ENCODE results near the gene SND1.

- no peak for TF ChIP-seq CTCF (IDR thresholded peaks at IDR 0.05; ENCODE audit: low read depth, low read length, missing input control)
- no peak for TF ChIP-seq SP1 (IDR thresholded peaks at IDR 0.05)
- TF ChIP-seq ZBTB33 (IDR thresholded peaks at IDR 0.05), result no peak
- TF ChIP-seq TAF1 (conservative IDR thresholded peaks at IDR 0.05), result no peak
- no peak for TF ChIP-seq RAD21 (IDR thresholded peaks at IDR 0.05)
- no peak for TF ChIP-seq FOXA1 (IDR thresholded peaks at IDR 0.05)
- TF ChIP-seq REST (IDR thresholded peaks at IDR 0.05), result no peak
- TF ChIP-seq GABPA (IDR thresholded peaks at IDR 0.05 in 1 of 2, conservative IDR thresholded peaks at IDR 0.05 in 1 of 2), result no peak
- no peak for TF ChIP-seq MAX (IDR thresholded peaks at IDR 0.05)
- no peak for TF ChIP-seq EGR1 (IDR thresholded peaks at IDR 0.05; ENCODE audit: low read depth in 2 of 2)
- TF ChIP-seq RXRA (IDR thresholded peaks at IDR 0.05), result no peak
- TF ChIP-seq YY1 (IDR thresholded peaks at IDR 0.05), result no peak
Measured at GRCh38 chr7:127667759-127668530, 16.0 kb downstream of the SND1 start.

Data from liver (tissue), 3 donors.